HG03565 (cell line): ENCODE data around the gene PTPRK.

Source experiments
- ATAC-seq: cut with Tn5 transposase; IDR thresholded peaks from one replicate; pipeline ENCODE4 v1.9.1; 2021; ENCODE audit warnings: mild to moderate bottlenecking, moderate library complexity; ENCODE audit not compliant: unreplicated experiment

The PTPRK gene

GRCh38 chr6:128156321-128157111, 363.9 kb downstream of the PTPRK start:
- no peak for ATAC-seq

GRCh38 chr6:128155826-128156225, 364.6 kb downstream of the PTPRK start:
- ATAC-seq: no peak

GRCh38 chr6:128152551-128152950, 367.8 kb downstream of the PTPRK start:
- no peak for ATAC-seq

- no peak for ATAC-seq
These were observed 370.0 kb downstream of the PTPRK start for GRCh38 chr6:128150376-128150775.

- no peak for ATAC-seq
These were observed 370.6 kb downstream of the PTPRK start for GRCh38 chr6:128149796-128150195.

GRCh38 chr6:128144320-128144719, 376.1 kb downstream of the PTPRK start:
- ATAC-seq: no peak

GRCh38 chr6:128141932-128142331, 378.5 kb downstream of the PTPRK start:
- ATAC-seq: no peak

GRCh38 chr6:128139519-128139918, 380.9 kb downstream of the PTPRK start:
- ATAC-seq: no peak

GRCh38 chr6:128138694-128139093, 381.7 kb downstream of the PTPRK start:
- no peak for ATAC-seq

- no peak for ATAC-seq
These were observed 385.1 kb downstream of the PTPRK start for GRCh38 chr6:128135325-128135724.

- ATAC-seq: no peak
These were observed 388.8 kb downstream of the PTPRK start for GRCh38 chr6:128131566-128131965.

GRCh38 chr6:128131036-128131435, 389.4 kb downstream of the PTPRK start:
- no peak for ATAC-seq

GRCh38 chr6:128129679-128130078, 390.7 kb downstream of the PTPRK start:
- ATAC-seq: no peak

GRCh38 chr6:128127650-128128049, 392.7 kb downstream of the PTPRK start:
- ATAC-seq: no peak

- ATAC-seq: no peak
These were observed 395.7 kb downstream of the PTPRK start for GRCh38 chr6:128124713-128125112.

GRCh38 chr6:128121610-128122009, 398.8 kb downstream of the PTPRK start:
- ATAC-seq: no peak

GRCh38 chr6:128121190-128121589, 399.2 kb downstream of the PTPRK start:
- ATAC-seq: no peak

- no peak for ATAC-seq
These were observed 402.0 kb downstream of the PTPRK start for GRCh38 chr6:128118401-128118800.

GRCh38 chr6:128117916-128118315, 402.5 kb downstream of the PTPRK start:
- no peak for ATAC-seq

- ATAC-seq: no peak
These were observed 406.2 kb downstream of the PTPRK start for GRCh38 chr6:128114164-128114563.

- ATAC-seq: no peak
These were observed 407.9 kb downstream of the PTPRK start for GRCh38 chr6:128112494-128112893.

- ATAC-seq: no peak
These were observed 409.3 kb downstream of the PTPRK start for GRCh38 chr6:128111096-128111495.

- ATAC-seq: no peak
These were observed 412.7 kb downstream of the PTPRK start for GRCh38 chr6:128107682-128108081.
